ENCODE measurements around the gene RNF144A.

- TF ChIP-seq CTCF (IDR thresholded peaks at IDR 0.05) (no peak), POLR2A (IDR thresholded peaks at IDR 0.05) (no peak)
Observed at GRCh38 chr2:6887751-6888192, 29.4 kb upstream of the RNF144A start.

All from Peyer's patch (tissue), 4 donors.